SH-SY5Y (cell line): ENCODE results near the gene EFHD2.

Experiments used
- GATA2 ChIP-seq: IDR thresholded peaks from 2 replicates; pipeline ENCODE4 v1.6.1; 2011; ENCODE audit warnings: mild to moderate bottlenecking, low read depth, low read length
- GATA3 ChIP-seq: IDR thresholded peaks from 2 replicates; pipeline ENCODE4 v1.6.1; 2011; ENCODE audit warnings: low read depth, mild to moderate bottlenecking, low read length, moderate library complexity

GRCh38 chr1:15468145-15468544 lies 58.5 kb downstream of the EFHD2 start:
- TF ChIP-seq GATA3, result no peak
- TF ChIP-seq GATA2, result no peak
